Suprapubic skin (tissue), 4 donors: ENCODE results near the gene SWI5.

Experiments
- POLR2A ChIP-seq, 2 donors: fragments of 450-650 bp; IDR thresholded peaks; one replicate each; pipeline ENCODE4 v1.6.1; 2017; ENCODE audit warnings: antibody characterized with exemption in 2 of 2, mild to moderate bottlenecking in 2 of 2, moderate library complexity in 2 of 2
- POLR2AphosphoS5 ChIP-seq, 3 donors: sonication (generic); formaldehyde crosslinking; IDR thresholded peaks; one replicate each; pipeline ENCODE4 v1.6.1; 2017; ENCODE audit warnings: antibody characterized with exemption in 3 of 3

DNA sequence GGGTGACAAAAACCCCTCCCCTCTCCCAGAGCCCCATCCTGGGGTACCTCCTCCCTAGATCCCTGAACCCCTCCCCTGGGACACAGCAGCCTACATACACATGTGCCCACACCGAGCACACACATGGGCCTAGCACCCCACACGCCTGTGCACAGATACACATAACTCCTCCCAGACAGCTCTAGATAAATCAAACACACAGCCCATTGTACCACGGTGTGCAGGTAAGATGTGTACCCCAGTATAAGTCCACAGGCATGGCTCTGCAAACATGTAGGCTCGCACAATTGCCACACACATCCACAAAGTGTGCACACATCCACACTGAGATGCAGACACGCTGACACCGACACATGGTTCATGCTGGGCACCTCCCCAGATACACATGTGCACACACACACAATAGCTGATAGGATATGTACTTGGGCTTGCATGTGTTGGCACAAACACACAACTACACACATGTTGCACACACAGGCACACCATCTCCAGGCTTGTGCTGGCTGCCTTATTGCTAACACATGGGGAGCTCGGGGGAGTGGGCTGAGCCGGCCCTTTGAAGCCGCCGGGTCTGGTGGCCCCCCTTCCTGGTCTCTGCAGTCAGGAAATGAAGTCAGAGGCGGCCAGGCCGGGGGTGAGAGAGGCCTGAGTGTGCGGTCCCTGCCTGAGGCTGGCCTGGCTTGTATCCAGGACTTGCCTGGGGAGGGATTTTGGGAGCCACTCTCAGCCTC, 30.5 kb upstream of the SWI5 start:
- TF ChIP-seq POLR2AphosphoS5 (IDR thresholded peaks at IDR 0.05) (no peak), POLR2A (IDR thresholded peaks at IDR 0.05) (no peak)
